ENCODE data around the gene EPN1. TPM values are rescaled to one million over a fixed set of nuclear protein-coding genes. Genes with fewer than 3 reads are reported as not detected.

EPN1 gene
- polyA plus RNA-seq, 1 of the 3 experiments (the other 2 are of a cell fraction): 134 TPM

GRCh38 chr19:55677572-55678028, 2.6 kb downstream of the EPN1 start:
- H3K4me2 ChIP-seq: peak overlapping the region; percentile 97; the same call in 1 of the 2 replicates
- H3K4me3 ChIP-seq (ENCODE audit: low read depth in 2 of 2, low read length in 1 of 2): no peak overlapping the region
- no peaks in the 10 kb centered on the region for H3K9me2 ChIP-seq
- peaks cover 76% of the 10 kb centered on the region for H4K20me1 ChIP-seq (ENCODE audit: insufficient read depth)
- H3K36me3 ChIP-seq (replicated peaks in 1 of 2; ENCODE audit: control insufficient read depth in 1 of 2, insufficient read depth in 2 of 2, low read length in 1 of 2): peaks cover 26 to 43% of the 10 kb centered on the region in 2 experiments
- H3K27ac ChIP-seq (ENCODE audit: low read depth in 2 of 2, low read length in 1 of 2): no peak overlapping the region
- CTCF ChIA-PET: no interaction called here
- no peak for TF ChIP-seq CTCF (IDR thresholded peaks at IDR 0.05)
- TF ChIP-seq FOSL2 (IDR thresholded peaks at IDR 0.05; ENCODE audit: borderline replicate concordance, low read depth): no peak
- no peak for TF ChIP-seq RXRA (IDR thresholded peaks at IDR 0.05; ENCODE audit: borderline replicate concordance, low read depth)
- TF ChIP-seq TEAD4 (IDR thresholded peaks at IDR 0.05; ENCODE audit: borderline replicate concordance, insufficient read depth): no peak
- no peak for TF ChIP-seq FOXJ3 (CRISPR knock-in tag; IDR thresholded peaks at IDR 0.05)
- no peak for TF ChIP-seq MEF2A (IDR thresholded peaks at IDR 0.05; ENCODE audit: borderline replicate concordance, low read depth)
- no peak for TF ChIP-seq NFIC (IDR thresholded peaks at IDR 0.05; ENCODE audit: borderline replicate concordance)
- WGBS (ENCODE audit: low lambda C conversion rate): 97% methylated on average over 6 of the region's 6 CpGs
- no peaks in the 10 kb centered on the region for H3K9me3 ChIP-seq
- no peak overlapping the region for H3K9ac ChIP-seq
- POLR2A ChIA-PET: no interaction called here
- peaks cover 2 to 28% of the 10 kb centered on the region in 2 experiments; a peak in 3 of 4 replicates for H3K4me1 ChIP-seq (ENCODE audit: control insufficient read depth in 1 of 2, insufficient read depth in 2 of 2, low read depth in 1 of 2, low read length in 1 of 2)
- peaks cover 92% of the 10 kb centered on the region for H3K79me2 ChIP-seq (ENCODE audit: insufficient read depth)
- DNase-seq: no peak
- no peak overlapping the region for H2AFZ ChIP-seq (ENCODE audit: low read depth)
- H3K27me3 ChIP-seq (ENCODE audit: insufficient read depth): no peaks in the 10 kb centered on the region
- H3F3A ChIP-seq (replicated peaks; ENCODE audit: insufficient read depth): peaks cover 15% of the 10 kb centered on the region

- Histone ChIP-seq H4K20me1 (ENCODE audit: insufficient read depth) (peaks cover 75% of the 10 kb centered on the region), H3K9ac (no peak overlapping the region), H3K79me2 (ENCODE audit: insufficient read depth) (peaks cover 92% of the 10 kb centered on the region), H3K9me3 (no peaks in the 10 kb centered on the region), H3K27ac (ENCODE audit: low read depth in 2 of 2, low read length in 1 of 2) (no peak overlapping the region), H3K27me3 (ENCODE audit: insufficient read depth) (no peaks in the 10 kb centered on the region), H3K36me3 (replicated peaks in 1 of 2; ENCODE audit: control insufficient read depth in 1 of 2, insufficient read depth in 2 of 2, low read length in 1 of 2) (peaks cover 20 to 43% of the 10 kb centered on the region in 2 experiments), H3F3A (replicated peaks; ENCODE audit: insufficient read depth) (peaks cover 10% of the 10 kb centered on the region), H3K4me1 (ENCODE audit: control insufficient read depth in 1 of 2, insufficient read depth in 2 of 2, low read depth in 1 of 2, low read length in 1 of 2) (peaks cover 0 to 28% of the 10 kb centered on the region in 2 experiments; a peak in 2 of 4 replicates), H3K9me2 (no peaks in the 10 kb centered on the region), H2AFZ (ENCODE audit: low read depth) (no peak overlapping the region), H3K4me2 (peak overlapping the region; percentile 97; the same call in 1 of the 2 replicates), H3K4me3 (ENCODE audit: low read depth in 2 of 2, low read length in 1 of 2) (no peak overlapping the region)
- no peak for DNase-seq
- WGBS (ENCODE audit: low lambda C conversion rate): 95% methylated on average over 20 of the region's 21 CpGs
- CTCF ChIA-PET: no interaction called here
- POLR2A ChIA-PET: no interaction called here
- TF ChIP-seq NFIC (IDR thresholded peaks at IDR 0.05; ENCODE audit: borderline replicate concordance): no peak
Observed at GRCh38 chr19:55678121-55678671, 3.2 kb downstream of the EPN1 start.

All from SK-N-SH (cell line).